Activated CD4-positive, CD25-positive, alpha-beta regulatory T cell treated with anti-CD3 and anti-CD28 coated beads, Interleukin-2, amount 50 U/mL, for 72 hours (primary cell): ENCODE data around the gene PAPPA2.

Experiments
- DNase-seq: peaks from one replicate; pipeline ENCODE4 v3.0.0; 2021

The PAPPA2 gene

GRCh38 chr1:176775996-176776395 lies 313.0 kb downstream of the PAPPA2 start:
- DNase-seq, result no peak

DNA sequence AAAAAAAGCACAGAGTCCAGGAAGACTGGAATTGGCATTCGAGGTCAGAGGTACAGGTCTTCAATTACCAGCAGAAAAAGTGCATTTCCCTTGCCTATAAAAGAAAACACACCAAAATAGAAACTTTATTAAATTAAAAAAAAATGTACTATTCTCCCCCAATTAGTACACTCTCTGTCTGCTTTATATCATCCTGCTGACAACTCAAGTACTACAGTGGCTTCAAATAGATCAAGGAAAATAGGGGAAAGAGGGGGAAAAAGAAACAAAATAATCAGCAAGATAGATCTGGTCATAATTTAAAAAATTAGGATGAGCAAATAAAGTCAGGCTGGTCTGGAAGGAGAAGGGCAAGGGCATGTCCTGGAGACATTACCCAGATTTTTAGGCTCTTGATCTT lies 315.1 kb downstream of the PAPPA2 start:
- DNase-seq, result no peak

- no peak for DNase-seq
Observed at GRCh38 chr1:176779992-176780328, 317.0 kb downstream of the PAPPA2 start.

- DNase-seq, result no peak
Observed at GRCh38 chr1:176783309-176783708, 320.3 kb downstream of the PAPPA2 start.

DNA sequence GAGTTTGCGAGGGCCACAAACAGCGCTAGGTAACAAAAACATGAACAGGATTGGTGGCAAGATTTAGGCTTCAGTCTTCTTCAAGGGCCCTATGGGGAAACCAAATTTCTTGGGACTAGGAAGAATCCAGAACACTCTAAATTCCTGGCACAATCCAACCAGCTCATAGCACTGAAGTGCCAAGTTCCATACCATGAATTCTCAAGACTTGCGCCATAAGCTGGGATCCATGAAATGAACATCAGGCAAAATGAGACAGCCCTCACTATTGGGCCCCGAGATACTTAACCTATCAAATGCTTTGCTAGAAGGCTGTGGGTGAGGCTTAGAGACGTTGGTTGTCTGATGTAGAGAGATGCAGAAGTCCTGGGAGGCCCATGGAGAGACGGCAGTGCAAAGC lies 322.1 kb downstream of the PAPPA2 start:
- DNase-seq, result no peak

DNA sequence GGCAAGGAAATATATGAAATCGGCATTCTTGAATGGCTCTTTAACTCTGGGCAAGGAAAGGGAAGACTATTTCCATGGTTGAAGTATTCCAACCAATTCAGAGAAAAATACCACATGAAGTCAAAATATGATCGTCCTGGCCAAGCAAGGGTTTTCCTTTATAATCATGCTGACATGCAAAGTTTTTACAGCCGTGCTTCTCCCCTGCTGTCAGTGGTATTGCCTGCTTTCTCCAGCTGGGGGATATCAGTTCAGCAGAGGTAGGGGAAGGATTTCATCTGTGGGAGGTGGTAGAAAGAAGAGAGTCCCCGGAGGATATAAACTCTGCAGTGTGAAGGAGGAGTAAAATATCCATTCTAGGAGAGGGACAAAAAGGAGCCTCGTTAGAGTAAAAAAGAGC lies 322.8 kb downstream of the PAPPA2 start:
- no peak for DNase-seq

DNA sequence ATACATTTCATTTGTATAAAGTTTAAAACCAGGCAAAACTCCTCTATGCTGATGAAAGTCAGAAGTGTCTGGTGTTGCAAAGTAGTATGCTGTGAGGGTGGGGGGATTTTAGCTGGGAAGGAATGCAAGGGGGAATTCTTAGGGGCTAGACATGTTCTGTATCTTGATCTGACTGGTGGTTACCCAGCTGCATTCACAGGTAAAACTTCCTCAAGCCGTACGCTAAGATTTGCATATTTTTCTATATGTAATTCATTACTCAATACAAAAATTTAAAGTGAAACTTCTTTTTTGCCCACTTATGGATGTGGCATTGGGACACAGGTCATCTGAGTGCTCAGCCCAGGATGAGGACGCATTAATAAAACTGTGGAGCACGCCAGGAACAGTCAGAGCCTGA lies 323.3 kb downstream of the PAPPA2 start:
- no peak for DNase-seq

GRCh38 chr1:176789571-176790090 lies 326.7 kb downstream of the PAPPA2 start:
- DNase-seq, result no peak

DNA sequence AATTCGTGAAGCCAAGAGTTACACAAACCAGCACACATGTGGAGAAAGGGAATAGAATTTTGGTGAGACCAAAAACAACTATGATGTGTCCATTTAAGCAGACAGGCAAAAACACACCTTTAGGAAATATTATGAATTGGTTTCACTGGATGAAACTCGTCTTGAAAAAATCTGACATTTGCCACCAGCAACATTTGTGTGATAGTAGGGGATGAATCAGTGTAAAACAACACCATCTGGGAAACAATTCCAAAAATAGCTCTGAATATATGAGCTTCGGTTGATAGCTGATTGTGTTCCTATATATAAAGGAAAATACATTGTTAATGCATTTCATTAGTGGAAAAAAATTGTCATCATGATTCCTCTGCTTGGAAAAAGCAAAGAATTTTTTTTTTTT lies 327.8 kb downstream of the PAPPA2 start:
- DNase-seq, result no peak

GRCh38 chr1:176791906-176792305 lies 328.9 kb downstream of the PAPPA2 start:
- DNase-seq, result no peak

DNA sequence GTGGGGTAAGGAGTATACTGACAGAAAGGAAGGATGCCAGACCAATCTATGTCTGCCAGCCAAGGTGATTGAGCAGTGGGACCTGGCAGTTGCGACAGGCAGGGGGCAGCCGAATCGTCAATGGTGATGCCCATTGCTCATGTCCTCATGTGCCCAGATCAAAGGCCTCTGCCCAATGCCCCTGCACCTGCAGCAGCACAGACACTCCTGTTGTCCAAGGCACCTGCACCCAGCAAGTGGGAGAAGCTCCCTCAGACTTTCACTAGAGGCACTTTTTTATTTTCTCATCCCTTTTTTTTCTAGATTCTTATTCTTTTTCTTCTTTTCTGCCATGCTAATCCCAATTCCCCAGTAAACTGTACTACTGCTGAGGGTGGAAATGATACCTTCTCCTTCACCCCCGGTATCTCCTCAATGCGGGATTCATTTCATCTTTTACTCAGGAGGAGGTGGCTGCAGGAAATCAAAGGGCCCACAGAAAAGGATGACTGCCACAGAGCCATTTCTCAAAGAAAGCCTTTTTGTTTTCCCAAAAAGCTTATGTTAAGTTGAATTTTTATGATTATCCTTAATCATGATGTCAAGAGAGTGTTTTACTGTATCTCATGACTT lies 332.0 kb downstream of the PAPPA2 start:
- DNase-seq, result no peak

DNA sequence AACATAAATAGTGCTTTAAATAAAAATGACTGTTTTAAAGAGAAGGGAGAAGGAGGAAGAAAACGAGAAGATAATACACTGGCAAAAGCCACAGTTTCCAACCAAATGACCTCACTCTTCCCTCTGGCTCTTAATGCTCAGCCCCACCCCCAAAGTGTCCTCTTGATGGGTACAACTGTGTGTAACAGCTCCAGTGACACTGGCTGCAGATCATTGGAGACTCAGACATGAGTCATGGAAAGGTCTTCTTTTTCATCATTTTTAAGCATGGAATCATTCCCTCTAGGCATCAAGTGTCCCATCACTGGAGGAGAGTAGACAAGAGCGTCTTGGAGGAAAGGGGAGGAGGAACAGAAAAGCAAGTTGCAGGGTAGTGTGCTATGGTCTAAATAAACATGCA lies 333.0 kb downstream of the PAPPA2 start:
- no peak for DNase-seq

GRCh38 chr1:176796583-176796982 lies 333.6 kb downstream of the PAPPA2 start:
- no peak for DNase-seq

DNA sequence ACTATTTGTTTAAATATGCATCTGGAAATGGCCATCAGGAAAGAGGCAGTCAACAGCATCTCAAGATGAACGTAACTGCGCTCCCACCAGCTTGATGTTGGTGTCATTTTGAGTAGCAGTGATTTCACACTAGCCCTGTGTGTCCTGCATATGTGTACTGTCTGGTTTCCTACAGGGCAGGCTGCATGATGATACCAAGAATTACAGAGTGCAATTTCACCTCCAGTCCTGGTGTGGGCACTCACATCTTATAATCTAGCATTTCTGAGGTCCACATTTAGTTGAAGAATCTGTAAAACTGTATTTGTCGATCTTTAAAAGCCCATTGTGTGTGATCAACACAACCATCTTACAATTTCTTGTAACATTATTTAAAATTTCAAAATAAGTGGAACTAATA lies 336.4 kb downstream of the PAPPA2 start:
- no peak for DNase-seq

DNA sequence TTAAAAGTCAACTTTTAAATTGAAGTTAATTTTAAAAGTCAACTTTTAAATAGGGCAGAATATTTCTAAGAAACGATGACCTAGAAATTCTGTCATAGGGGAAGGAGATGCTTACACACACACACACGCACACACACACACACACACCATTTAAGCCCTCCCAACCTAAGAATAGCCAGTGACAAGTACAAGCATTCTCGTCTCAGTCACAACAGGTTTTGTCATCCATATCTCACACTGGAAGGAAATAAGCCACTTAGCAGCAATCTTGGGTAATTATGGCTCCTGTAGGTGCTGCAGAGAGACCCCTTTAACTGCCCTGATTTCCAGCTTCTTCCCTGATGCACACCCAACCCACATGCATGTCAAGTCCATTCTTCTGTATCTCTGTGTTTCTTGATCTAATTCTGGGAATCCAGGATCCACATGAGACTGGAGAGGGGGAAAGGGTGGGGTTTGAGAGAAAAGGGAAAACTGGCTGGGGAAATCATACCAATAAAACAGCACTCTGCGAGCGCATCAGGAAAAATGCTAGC lies 338.1 kb downstream of the PAPPA2 start:
- DNase-seq, result no peak

DNA sequence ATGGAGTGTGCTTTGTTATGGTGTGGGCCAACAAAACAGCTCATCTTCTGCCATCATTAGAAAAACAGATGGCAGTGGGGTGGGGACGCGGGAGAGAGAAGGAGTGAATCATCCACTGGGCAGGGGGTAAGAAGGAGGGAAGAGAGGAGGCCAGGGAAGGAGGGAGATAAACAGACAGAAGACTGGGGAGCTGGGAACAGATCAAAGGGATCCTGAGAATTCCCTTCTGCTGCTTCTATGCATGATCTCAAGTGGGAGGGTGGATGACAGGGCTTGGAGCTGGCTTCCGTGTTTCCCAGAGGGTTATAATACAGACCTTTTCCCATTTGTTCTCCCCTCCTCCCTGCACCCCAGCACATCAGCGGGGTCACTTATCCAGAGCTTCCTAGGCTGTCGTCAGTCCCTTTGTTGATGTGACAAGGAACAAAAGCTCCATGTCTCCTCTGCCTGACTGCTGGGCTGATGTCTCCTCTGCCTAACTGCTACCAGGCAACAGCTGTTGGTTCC lies 338.6 kb downstream of the PAPPA2 start:
- no peak for DNase-seq

DNA sequence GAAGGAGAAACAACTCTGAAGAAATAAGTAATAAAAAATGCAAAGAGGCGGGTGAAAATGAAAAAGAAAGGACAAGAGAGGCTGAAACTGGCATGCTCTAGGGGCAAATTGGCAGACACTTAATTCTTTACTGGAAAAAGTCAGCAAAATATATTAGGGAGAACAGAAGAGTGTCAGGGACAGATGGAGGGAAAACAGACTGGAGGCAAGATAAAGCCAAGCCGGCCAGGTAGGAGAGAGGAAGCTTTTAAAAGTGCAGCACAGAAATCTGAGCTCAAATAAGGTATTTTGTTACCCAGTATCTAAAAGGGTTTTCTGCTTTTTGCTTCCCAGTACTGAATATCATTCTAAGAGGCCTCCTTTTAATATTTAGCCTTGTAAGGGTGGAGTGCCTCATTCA lies 339.3 kb downstream of the PAPPA2 start:
- DNase-seq, result no peak

- DNase-seq, result no peak
Observed at GRCh38 chr1:176803042-176803441, 340.1 kb downstream of the PAPPA2 start.

DNA sequence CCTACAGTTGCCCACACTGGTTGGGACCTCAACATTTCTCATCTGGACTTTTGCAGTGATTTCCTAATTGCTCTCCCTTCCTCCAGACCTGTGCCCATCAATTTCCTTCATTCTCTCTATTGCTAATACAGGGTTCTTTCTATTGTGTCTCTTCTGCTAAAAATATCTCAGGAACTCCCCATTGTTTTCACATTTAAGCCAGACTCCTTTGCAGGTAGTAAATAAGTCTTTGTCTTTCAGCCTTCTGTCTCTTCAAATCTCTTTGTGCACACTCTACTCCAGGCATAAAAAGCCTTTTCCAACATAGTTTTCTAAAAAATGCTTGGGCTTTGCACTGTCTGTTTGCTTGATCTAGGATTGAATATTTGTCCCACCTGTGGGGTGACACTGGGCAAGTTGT lies 340.6 kb downstream of the PAPPA2 start:
- DNase-seq, result no peak

DNA sequence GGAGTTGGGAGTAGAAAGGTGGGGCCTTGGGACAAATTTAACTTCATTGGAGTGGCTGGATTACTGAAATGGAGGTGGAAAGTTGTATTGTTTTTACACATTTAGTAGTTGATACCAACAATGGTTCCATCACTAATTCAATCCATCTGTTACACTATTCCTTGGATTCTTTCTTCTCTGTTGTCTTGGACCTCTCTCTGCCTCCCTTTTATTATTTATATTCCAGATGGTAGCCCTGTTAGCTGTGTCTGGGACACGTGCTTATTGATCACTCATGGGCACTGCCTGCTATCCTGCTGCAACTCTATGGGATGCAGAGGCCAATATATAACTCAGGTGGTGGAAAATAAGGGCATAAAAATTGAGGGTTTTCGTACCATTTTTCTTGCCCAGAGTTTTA lies 346.3 kb downstream of the PAPPA2 start:
- DNase-seq, result no peak

GRCh38 chr1:176811511-176812288 lies 348.7 kb downstream of the PAPPA2 start:
- DNase-seq, result no peak

DNA sequence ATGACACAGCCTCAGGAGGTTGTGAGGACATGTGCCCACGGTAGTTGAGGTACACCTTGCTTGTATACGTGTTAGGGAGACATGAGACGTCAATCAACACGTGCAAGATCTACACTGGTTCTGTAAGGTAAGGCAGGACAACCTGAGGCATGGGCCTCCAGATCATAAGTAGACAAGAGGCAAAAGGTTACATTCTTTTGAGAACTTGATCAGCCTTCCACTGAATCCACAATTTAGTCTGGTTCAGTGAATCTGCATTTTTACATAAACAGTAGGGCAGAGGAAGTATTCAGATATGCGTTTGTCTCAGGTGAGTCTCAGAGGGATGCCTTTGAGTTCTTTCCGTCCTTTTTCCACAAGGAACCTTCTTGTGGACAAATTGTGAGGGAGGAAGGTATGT lies 352.6 kb downstream of the PAPPA2 start:
- no peak for DNase-seq

- no peak for DNase-seq
Observed at GRCh38 chr1:176816232-176816631, 353.3 kb downstream of the PAPPA2 start.

DNA sequence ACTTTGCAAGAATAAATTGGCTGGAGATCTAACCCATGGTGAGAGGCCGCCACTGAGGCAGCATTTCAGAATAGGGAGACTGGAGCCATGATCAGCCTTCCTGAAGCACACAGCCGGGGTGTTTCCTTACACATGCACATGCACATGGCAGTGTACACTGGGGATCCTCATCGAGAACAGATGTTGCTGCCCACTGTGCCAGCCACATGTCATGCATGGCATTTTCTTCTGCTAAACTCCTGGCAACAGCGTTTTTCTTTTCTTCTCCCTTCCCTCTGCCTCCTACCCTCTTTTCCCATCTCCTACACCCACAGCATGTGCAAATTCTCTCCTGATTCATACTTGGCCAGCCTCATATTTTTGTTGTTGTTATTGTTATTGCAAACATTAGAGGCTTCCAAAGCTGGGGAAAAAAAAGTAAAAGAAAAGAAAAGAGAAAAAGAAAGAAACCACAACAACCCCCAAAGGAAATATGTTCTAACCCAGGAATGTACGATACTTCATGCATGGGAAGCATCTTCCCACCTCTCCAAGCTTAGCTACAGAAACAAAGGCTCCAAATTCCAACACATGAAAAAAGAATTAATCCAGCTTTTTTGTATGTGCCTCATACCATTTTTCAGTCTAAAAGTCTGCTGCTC lies 357.5 kb downstream of the PAPPA2 start:
- no peak for DNase-seq
